Measurements from ENCODE around the gene TBC1D4.

GRCh38 chr13:75309981-75310580, 171.9 kb downstream of the TBC1D4 start:
- no peak for TF ChIP-seq CTCF (IDR thresholded peaks at IDR 0.05)
- no peak for TF ChIP-seq SIN3A (IDR thresholded peaks at IDR 0.05; ENCODE audit: borderline replicate concordance, insufficient read depth, low read depth, low read length)

Measured in Panc1 (cell line).